ELR (cell line): ENCODE measurements around the gene GABBR1.
A peak's percentile ranks its signal among the peaks of the same experiment; 100 is the strongest.

ENCODE experiments used
- DNase-seq: peaks from one replicate; pipeline ENCODE4 v3.0.0-alpha.2; 2015; ENCODE audit warnings: low read depth

The GABBR1 gene

DNA sequence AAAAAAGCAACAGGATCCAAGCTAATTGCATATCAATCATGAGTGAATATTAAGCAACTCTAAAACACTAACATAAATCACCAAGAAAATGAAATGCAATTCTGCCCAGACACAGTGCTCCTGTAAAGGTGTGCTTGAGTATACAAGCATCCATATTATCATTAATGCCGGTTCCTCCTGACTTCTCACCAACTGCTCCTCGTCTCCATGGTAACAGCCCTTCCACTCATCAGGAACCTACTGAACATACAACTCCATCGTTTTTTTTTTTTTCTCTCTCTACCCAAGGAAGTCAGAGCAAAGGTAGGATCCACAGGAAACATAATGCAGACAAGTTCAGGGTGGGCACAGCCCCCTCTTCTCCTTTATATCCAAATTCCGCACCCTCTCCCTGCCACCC lies 12.4 kb downstream of the GABBR1 start:
- no peak for DNase-seq

DNA sequence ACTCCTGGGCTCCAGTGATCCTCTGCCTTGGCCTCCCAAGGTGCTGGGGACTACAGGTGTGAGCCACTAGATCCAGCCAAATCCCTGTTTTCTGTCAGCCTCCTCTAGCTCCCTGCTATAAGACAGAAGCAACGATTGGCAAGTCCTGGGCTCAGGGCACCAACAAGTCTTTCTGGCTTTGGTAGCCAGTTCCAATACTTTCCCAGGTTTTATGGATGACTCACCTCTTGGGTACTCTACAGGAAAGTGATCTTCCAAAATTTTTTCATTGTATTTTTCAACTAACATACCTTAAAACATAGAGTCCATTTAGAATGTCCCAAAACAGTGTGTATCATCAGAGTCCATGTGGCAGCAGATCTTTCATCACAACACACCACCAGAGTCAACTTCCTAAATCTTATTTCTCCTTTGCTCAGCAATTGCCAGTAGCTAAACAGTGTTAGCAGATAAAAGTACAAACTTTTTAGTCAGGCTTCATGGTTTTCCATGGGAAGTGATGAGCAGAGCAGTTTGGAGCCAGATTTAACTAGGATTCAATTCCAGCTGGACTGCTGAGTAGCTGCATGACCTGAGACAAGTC lies 13.3 kb downstream of the GABBR1 start:
- DNase-seq, result no peak

DNA sequence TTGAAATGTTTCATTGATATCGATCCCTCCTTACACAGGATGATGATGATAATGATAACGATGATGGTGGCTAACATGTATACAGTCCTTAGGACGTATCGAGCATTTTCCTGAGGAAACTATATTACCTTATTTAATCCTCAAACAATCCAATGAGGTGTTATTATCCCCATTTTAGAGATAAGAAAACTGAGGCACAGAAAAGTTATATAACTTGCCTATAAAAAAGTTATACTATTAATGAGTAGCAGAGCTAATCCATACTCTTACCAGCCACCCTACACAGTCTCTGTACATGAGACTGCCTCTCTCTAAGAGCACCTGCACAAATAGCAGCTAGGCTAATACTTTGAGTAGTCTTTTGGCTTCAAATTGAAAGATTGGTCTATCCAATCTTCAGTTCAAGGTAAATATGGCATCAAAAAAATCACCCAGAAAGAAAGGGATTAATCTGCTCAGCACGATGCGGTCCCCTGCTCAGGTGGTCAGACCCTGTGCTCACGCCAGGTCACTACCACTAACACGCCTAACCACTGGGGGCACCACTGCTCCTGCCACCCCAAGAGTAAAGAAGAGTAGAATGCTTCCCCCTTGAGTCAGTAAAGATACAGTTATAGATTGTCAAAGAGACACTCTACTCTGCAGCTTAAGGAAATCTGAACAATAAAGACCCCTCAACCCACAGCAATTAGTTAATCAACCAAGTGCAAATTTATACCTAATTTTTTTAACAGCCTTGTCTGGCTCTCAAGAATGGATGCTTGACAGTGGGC lies 15.0 kb downstream of the GABBR1 start:
- DNase-seq, result no peak

DNA sequence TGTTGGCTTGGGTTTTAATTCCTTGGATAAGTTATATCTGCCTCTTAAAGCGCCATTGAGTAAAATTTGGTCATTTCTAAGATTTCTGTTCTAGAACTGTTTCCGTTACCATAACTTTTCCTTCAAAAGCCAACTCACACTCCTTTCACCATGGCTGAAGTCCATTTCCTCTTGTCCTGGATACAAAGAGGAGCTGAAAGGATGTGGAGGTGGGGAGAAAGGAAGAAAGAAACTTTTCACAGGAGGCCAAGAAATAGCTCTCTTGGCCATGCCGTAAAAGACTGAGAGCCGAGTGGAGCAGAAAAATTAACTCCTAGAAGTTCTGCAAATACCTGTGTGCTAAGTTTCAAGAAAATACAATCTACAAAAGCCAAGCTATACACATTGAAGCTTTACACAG lies 21.6 kb downstream of the GABBR1 start:
- no peak for DNase-seq

DNA sequence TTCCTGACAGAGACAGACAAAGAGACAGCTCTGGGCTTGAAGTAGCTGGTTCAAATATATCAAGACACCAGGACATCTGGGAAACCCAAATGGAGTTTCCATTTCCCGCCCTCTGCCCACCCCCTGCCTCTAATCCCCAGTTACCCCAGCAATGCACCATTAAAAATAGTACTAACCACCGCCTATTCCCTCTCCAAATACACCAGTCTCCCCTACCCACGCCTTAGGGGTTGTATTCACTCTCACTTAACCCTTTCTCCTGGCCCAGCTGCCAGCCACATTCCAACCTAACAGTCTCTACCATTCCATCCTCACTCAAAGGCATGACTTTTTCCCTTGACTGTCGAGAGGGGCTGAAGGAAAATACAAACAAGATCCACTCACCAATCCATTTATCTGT lies 22.4 kb downstream of the GABBR1 start:
- no peak for DNase-seq

DNA sequence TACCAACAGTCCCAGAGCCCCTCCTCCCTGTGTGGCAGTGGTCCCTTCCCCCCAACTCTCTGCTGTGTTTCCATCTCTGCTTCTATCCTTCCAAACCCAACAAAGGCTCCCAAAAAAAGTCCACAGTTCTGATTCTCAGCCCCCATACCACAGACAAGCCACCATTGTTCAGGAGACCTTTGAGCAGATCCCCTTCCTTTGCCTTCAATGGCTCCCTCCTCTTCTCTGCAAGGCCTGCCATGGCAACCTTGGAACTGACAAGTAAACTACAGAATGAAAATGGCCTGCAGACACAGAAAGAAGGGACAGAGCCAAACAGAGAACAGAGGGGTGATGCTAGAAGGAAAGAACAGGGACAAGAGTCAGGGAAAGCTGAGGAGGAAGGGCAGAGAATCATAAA lies 24.9 kb downstream of the GABBR1 start:
- no peak for DNase-seq

DNA sequence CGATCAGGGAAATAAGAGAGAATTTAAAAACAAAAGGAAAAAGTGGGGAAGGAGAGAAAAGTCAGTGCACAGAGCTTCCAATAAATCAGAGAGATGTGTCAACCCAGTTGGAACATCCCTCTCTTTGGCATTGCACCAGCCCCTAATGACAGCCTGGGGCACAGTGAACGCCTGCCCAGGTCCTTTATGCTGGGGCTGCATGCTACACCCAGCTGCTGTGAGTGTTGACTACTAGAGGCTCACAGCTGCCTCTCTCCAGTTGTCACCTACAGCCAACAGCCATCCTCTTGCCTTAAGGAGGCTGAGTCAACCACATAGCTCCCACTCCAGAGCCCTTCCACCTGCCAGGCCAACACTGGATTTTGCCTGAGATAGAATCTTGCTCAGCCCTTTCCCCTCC lies 29.1 kb downstream of the GABBR1 start:
- DNase-seq, result no peak

DNA sequence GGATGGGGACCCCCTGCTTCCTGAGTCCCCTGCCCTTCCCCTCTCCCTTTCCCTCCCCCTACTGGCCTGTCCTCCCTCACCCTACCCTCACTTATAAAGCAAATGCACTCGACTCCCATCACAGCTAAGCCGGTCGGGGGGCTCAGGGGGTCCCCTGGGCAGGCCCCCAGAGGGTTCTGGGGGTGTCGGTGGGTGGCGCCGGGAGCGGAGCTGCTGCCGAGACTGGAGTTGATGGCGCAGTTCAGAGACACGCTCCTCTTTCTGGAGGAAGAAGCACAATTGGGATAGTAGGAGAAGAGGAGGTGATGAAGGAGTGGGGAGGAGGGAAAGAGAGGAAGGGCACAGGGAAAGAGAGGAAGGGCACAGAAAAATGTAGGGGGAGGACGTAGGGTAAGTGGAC lies 29.5 kb downstream of the GABBR1 start:
- no peak for DNase-seq

DNA sequence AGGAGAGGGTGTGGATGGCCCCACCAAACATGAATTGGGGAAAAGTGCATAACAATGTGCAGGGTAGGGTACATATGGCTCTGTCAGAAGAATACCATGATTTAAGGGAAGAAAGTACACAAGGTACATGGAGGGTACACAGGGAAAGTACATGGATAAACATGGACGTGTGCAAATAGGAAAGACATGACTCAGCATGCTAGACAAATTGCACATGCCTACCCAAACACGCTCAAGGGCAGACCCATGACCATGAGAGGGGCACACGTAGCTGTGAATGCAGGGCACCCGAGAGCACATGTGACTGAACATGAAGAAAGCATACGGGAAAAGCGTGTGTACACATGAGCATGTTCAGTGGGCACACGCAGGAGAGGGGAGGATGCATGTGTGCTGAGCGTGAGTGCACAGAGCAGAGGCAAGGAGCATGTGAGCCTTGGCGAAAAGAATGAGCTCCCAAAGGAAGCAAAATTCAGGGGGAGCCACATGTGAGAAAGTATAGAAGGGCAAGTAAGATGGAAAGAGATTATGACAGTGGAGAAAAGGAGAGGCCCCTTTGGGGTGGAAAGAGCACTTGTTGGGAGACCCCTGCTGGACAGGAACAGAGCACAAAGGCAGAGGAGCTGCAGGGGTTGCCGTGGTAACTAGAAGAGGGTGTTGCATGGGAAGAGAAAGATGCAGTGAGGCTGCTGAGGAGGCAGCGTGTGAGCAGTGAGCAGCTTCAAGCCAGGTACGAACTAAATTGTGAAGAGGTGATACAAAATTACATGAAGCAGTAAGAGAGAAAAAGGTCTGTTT lies 30.2 kb downstream of the GABBR1 start:
- peak; percentile 53 for DNase-seq

DNA sequence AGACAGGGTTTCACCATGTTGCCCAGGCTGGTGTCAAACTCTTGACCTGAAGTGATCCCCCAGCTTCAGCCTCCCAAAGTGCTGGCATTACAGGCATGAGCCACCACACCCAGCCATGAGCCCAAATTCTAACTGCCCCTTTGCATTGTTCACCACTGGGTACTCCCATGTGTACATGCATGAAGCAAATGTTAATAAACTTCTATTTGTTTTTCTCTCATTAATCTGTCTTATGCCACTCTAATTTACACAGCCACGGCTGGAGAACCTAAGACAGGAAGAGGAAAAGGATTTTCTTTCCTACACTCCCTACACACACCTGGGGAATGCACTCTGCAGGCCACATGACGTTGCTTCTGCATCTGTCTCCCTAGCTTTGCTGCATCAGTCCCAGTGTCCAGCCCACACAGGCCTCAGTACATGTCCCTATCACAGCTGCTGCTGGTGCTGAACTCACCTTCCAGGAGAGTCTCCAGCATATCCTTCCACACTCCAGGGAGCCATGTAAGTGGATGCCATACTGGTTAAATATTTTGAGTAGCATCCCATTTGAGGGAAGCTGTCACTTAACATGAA lies 34.7 kb downstream of the GABBR1 start:
- no peak for DNase-seq

DNA sequence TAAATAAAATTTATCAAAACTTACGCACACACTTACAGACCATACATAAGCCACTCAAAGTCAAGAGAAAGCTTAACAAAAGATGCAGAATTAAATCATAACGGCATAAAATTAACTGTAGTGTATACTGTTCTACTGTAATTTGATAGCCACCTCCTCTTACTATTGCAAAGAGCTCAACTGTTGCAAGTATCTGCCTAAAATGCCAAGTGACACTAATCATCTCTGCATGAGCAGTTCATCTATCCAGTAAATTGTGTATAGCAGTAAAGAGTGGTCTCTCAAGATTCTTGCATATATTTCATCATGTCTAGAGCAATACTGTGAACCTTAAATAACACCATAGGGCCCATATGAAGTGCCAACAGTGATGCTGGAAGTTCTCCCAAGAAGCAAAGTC lies 35.8 kb downstream of the GABBR1 start:
- no peak for DNase-seq

DNA sequence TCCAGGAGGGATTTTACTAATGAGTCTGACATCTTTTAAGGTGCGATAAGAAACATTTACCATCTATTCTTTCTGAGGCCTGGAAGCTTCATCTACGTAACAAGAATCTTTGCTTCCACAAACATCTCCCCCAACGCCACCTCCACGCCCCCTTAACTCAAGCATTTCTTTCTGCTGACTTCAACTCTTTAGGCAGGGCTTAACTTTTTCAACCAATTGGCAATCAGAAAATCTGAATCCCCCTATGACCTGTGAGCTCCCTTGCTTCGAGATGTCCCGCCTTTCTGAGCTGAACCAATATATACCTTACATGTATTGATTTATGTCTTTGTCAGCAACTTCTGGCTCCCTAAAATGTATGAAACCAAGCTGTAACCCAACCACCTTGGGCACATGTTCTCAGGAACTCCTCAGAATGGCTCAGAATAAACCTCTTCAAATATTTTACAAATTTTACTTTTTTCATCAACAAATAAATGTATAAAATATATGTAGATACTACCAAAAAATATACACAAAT lies 36.5 kb downstream of the GABBR1 start:
- no peak for DNase-seq

DNA sequence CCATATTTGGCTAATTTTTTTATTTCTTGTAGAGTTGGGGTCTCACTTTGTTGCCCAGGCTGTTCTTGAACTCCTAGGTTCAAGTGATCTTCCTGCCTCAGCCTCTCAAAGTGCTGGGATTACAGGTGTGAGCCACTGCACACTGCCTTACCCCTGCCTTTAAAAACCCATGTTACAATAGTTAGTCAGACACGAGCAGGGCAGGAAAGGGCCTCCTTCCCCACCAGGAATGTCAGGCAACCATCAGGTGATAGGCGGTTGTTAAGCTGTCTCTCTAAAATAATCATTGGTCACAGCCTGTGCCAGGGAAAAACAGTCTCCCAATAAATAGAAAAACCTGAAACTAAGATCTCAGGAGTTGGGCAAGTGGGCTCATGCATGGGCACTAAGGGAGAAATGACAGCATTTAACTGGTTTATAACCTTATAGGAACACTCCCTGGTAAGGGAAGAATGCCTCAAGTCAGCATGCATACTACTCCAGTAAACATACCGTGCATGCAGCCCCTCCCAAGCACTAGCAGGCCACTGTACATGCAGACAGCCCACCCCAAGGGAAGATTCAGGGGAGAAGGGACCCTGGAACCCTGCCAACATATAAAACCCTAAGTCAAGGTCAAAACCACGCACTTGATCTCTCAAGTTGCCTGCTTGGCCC lies 39.7 kb downstream of the GABBR1 start:
- no peak for DNase-seq

DNA sequence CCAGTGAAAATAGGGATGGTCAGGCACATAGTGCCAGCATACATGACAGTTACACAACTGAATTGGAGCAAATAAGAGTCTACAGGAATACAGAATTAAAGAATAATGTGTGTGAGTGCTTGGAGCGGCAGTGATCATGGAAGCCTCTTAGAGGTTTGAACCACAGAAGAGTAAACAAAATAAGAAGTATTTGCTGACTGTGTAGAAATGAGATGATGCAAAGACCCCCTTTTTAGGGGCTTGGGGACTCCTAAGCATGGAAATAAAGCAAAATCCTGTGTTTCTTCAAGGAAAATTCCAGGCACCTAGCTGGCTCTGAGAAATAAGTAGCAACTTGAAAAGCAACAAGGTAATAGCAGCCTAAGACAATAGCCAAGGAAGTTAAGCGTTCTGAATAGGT lies 41.3 kb downstream of the GABBR1 start:
- no peak for DNase-seq

DNA sequence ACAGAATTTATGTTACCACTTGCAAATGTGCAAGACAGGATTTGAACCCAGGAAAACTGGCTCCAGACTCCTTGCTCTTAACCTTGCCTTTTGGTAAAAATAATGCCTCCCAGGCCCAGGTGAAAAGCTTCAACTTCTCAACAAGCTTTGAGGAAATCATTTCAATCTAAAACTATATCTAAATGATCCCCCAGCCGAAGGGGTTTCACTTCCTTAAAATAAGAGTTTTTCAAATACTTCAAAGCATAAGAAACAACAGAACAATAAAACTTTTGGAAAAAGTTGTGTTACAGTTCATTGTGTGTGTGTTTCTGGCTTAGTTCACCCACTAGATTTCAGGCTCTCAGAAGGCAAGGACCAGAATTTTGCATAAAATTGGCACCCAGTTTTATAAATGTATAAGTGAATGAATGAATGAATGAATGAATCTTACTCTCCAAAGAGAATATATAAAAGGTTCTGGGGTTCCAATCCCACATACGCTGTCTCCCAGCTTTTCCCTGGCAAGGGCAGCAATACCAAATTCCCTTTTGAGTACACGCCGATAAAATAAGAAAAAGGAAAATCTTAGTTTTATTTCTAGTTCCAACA lies 42.7 kb downstream of the GABBR1 start:
- no peak for DNase-seq

DNA sequence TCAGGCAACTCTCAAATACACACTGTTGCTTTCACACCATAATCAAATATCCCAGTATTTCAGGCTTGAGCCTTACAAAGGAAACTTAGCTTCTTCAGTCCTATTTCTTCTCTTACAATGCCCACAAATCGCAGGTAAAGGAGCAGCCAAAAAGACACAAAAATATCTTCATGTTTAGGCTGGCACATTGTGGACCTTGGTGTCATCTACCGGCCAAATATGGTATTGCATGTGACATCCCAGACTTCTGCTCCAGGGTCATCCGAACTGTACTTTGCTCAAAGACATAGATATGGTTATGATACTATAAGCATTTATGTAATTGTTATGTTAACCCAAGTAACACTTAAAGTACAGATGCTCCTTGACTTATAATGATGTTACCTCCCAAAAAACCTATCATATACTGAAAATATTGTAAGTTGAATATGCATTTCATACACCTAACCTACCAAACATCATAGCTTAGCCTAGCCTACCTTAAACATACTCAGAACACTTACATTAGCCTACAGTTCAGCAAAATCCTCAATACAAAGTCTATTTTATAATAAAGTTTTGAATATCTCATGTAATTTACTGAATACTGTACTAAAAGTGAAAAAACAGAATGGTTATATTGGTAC lies 43.4 kb downstream of the GABBR1 start:
- peak; percentile 60 for DNase-seq

DNA sequence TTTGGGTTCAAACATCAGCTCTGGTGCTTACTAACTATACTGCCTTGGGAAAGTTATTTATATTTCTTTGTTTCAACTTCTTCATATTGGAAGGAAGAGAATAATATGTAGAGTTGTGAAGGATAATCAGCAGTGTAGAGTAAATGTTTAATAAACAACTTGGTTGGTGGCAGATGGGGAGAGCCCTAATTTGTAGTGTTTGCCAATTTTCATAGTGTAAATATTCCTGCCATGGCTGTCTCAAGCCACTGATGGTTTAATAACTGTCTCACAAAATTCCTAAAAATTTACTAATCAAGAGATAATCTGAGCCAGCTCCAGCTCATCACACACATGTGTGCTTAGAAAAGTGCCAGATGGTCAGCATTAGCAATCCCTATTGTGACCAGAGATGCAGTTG lies 48.2 kb downstream of the GABBR1 start, which contains the start of gene OR2H2:
TSS of gene OR2H2 (plus strand) at position 301 of the 400 bp plus-strand sequence. CDS start 2,824 bp downstream, outside the sequence.
- no peak for DNase-seq

DNA sequence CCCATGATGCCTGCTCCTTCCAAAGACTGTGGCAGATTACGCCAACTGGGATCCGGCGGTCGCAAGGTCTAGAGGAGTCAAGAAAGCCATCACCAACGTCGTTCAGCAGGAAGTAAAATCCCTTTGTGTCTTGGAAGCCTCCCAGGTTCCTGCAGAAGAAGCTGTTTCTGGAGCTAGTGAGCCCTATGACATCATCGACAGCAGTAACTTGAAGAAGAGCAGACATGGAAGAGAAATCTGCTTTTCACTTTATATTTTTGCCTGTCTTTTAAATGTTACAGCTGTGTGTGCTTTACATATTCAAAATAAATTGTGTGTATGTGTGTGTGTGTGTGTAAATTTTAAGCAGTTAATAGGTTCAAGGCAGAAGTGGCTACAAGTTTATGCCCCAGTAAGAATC lies 55.4 kb downstream of the GABBR1 start:
- no peak for DNase-seq

DNA sequence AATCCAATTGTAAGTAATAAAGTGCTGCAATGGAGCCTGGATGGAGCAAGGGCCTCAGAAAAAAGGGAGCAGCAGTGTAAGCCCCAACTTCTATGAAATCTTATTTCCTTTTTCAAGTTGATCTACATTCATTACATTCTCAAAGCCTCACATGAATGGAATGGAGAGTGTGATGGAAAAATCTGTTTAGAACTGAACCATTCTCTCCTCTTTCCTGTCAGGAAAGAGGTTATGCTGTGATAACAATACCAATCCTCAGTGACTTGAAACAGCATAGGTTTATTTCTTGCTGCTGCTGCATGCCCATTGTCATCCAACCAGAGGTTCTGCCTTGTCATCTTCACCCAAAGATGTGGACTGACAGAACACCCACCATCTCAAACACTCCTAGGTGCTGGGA lies 56.9 kb downstream of the GABBR1 start:
- no peak for DNase-seq

DNA sequence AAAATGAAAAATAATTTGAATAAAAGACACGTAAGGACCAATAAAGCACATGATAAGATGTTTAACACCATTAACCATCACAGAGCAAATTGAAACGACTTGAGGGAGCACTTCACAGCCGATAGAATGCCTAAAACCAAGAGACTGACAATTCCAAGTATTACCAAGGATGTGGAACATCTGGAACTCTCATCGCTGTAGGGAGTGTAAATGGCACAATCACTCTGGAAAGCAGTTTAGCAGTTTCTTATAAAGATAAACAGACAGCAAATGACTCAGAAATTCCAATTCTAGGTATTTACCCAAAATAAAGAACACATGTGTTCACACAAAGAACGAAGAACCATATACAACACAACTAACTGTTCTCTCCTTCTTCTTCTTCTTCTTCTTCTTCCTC lies 65.0 kb downstream of the GABBR1 start:
- DNase-seq, result no peak

DNA sequence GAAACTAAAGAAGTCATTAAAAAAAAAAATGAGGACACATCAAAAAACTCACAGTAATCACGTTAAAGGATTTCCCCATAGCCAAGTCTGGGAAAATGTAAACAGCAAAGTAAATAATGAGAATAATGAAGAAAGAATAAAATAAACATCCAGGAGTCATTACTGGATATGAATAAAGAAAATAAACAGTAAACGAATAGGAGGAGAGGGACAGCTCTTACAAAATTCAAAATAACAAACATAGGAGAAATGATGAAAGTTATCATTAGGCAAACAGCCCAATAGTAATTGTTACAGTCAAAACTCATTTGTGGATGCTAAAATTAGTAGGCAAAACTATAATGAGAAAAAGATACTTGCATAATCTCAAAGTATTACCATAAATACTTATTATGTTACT lies 65.4 kb downstream of the GABBR1 start:
- DNase-seq, result no peak
